Endodermal cell (in vitro differentiated cells): ENCODE measurements around the gene NEB. TPM values are rescaled to one million over a fixed set of nuclear protein-coding genes. Genes with fewer than 3 reads are reported as not detected.

Experiments
- DNase-seq: peaks from one replicate; pipeline ENCODE4 v3.0.0-alpha.2; 2017
- H3K27ac ChIP-seq: 2 replicates; pipeline ENCODE4 v1.5.1; 2013; ENCODE audit warnings: mild to moderate bottlenecking, low read depth, low read length, moderate library complexity
- H3K27me3 ChIP-seq: 2 replicates; pipeline ENCODE4 v1.6.1; 2013; ENCODE audit warnings: mild to moderate bottlenecking, low read length, moderate library complexity; ENCODE audit not compliant: insufficient read depth, control insufficient read depth, poor library complexity, severe bottlenecking
- H3K36me3 ChIP-seq: 2 replicates; pipeline ENCODE4 v1.7.0; 2013; ENCODE audit warnings: mild to moderate bottlenecking, low read length, moderate library complexity; ENCODE audit not compliant: control insufficient read depth, insufficient read depth
- H3K4me1 ChIP-seq: one replicate; pipeline ENCODE4 v1.7.0; 2013; ENCODE audit warnings: low read length; ENCODE audit not compliant: control insufficient read depth, insufficient read depth
- H3K4me3 ChIP-seq: 2 replicates; pipeline ENCODE4 v1.5.1; 2013; ENCODE audit warnings: mild to moderate bottlenecking, low read length, moderate library complexity
- H3K9ac ChIP-seq: 2 replicates; pipeline ENCODE4 v1.6.1; 2013; ENCODE audit warnings: mild to moderate bottlenecking, low read length, moderate library complexity; ENCODE audit not compliant: poor library complexity, severe bottlenecking; ENCODE audit errors: extremely low read depth
- H3K9me3 ChIP-seq: 2 replicates; pipeline ENCODE4 v1.6.1; 2013; ENCODE audit warnings: mild to moderate bottlenecking, low read length, moderate library complexity; ENCODE audit not compliant: control insufficient read depth
- H3K27ac Mint-ChIP-seq: 2 replicates; pipeline ENCODE4 v1.8.0; 2020; ENCODE audit warnings: mixed read lengths
- H3K27me3 Mint-ChIP-seq: 2 replicates; pipeline ENCODE4 v1.8.0; 2021; ENCODE audit warnings: mild to moderate bottlenecking, mixed read lengths; ENCODE audit not compliant: insufficient read depth
- H3K36me3 Mint-ChIP-seq: 2 replicates; pipeline ENCODE4 v1.8.0; 2020; ENCODE audit warnings: low read depth, mixed read lengths
- H3K4me1 Mint-ChIP-seq: 2 replicates; pipeline ENCODE4 v1.8.0; 2020; ENCODE audit warnings: mixed read lengths
- H3K4me3 Mint-ChIP-seq: 2 replicates; pipeline ENCODE4 v1.8.0; 2020; ENCODE audit warnings: mild to moderate bottlenecking, moderate library complexity, mixed read lengths
- H3K9me3 Mint-ChIP-seq: 2 replicates; pipeline ENCODE4 v1.8.0; 2020; ENCODE audit warnings: mild to moderate bottlenecking, mixed read lengths
- CTCF ChIP-seq: fragments of 200-600 bp; sonication (generic); conservative IDR thresholded peaks from 2 replicates; pipeline ENCODE4 v1.5.0; 2021; ENCODE audit warnings: antibody characterized with exemption, mild to moderate bottlenecking
- WGBS, 2 experiments: methylation state at CpG; one replicate each; pipeline versions ENCODE4 v1.1.5 to v1.1.7; 2013; ENCODE audit warnings: missing lambda C conversion rate in 2 of 2, mixed read lengths in 1 of 2; ENCODE audit not compliant: insufficient coverage in 1 of 2, insufficient read length in 1 of 2; 5-methylcytosine and 5-hydroxymethylcytosine counted together
- total RNA-seq, 2 donors: library from RNA; stranded (reverse); fragmentation: NEBNext Ultra II Directional in 1 of 2; extraction: Animal tissue kit (Norgen Biotek cat#: 25700) in 1 of 2; gene quantifications; 2 replicates in 1 of 2; 3 replicates in 1 of 2; pipeline ENCODE4 v1.2.1, GENCODE V29; 2021

The NEB gene
- total RNA-seq, 2 donors from 2014 or later: 4.4 to 5.4 TPM

- H3K9me3 ChIP-seq: no peaks in the 10 kb centered on the region
- H3K27me3 ChIP-seq: no peaks in the 10 kb centered on the region
- no peak for DNase-seq
- no peak overlapping the region for H3K9ac ChIP-seq
- no peaks in the 10 kb centered on the region for H3K36me3 ChIP-seq
- Mint-ChIP-seq H3K4me3 (no peak overlapping the region), H3K36me3 (peaks cover 3% of the 10 kb centered on the region), H3K9me3 (no peaks in the 10 kb centered on the region), H3K4me1 (no peaks in the 10 kb centered on the region), H3K27me3 (no peaks in the 10 kb centered on the region), H3K27ac (no peak overlapping the region)
- no peak for TF ChIP-seq CTCF
- H3K4me1 ChIP-seq: no peaks in the 10 kb centered on the region
- H3K27ac ChIP-seq: no peak overlapping the region
- WGBS, 2 experiments: 76 to 86% methylated on average over 2 of the region's 2 CpGs
- no peak overlapping the region for H3K4me3 ChIP-seq
These were observed 72.7 kb downstream of the NEB start for GRCh38 chr2:151661625-151662024.

DNA sequence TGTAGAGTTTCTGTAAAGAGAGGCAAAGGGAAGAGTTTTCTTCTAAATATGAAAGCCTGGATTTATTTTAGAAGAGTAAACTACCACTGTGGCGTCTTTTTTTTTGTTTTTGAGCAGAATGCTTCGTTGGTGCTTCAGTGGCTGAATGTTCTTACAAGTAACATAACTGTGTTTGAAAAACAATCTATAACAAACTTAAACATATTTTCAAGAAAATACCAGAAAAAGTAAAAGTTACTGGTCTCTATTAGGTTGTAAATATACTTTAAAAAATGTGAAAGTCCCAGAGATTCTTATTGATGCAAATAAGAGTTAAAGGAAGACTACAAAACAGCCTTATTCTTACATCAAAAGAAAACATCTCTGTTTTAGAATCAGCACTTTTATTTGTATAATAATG, 76.2 kb downstream of the NEB start:
- Histone ChIP-seq H3K4me1 (no peaks in the 10 kb centered on the region), H3K9ac (no peak overlapping the region), H3K27me3 (no peaks in the 10 kb centered on the region), H3K4me3 (no peak overlapping the region), H3K9me3 (no peaks in the 10 kb centered on the region), H3K27ac (no peak overlapping the region), H3K36me3 (no peaks in the 10 kb centered on the region)
- Mint-ChIP-seq H3K4me3 (no peak overlapping the region), H3K27ac (no peak overlapping the region), H3K9me3 (no peaks in the 10 kb centered on the region), H3K4me1 (no peaks in the 10 kb centered on the region), H3K27me3 (no peaks in the 10 kb centered on the region), H3K36me3 (peaks cover 3% of the 10 kb centered on the region)
- TF ChIP-seq CTCF: no peak
- DNase-seq: no peak
- WGBS, 2 experiments: 97% methylated on average over 2 of the region's 2 CpGs; no CpG with 5 or more reads in 1 of the 2 experiments

DNA sequence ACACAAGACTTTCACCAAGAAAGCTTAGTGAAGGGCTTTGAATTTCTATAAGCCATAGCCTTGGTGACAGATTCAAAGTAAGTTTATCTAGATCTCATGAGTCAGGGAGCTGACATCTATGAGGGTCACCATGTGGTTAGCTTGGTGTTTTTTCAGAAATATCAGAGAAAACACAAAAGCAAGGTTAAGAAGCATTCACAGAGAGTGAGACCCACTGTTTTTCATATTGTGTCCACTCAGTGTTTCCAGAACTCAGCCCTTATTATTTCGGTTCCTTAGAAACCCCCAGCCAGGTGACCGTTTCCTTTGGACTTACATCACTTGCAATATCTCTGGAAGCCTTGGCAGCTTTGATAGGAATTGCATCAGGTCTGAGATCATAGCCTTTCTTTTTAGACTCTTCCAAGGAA, 76.6 kb downstream of the NEB start:
- H3K4me3 Mint-ChIP-seq: no peak overlapping the region
- no peak overlapping the region for H3K27ac ChIP-seq
- no peak overlapping the region for H3K27ac Mint-ChIP-seq
- H3K4me1 ChIP-seq: no peaks in the 10 kb centered on the region
- no peaks in the 10 kb centered on the region for H3K4me1 Mint-ChIP-seq
- no peaks in the 10 kb centered on the region for H3K27me3 ChIP-seq
- H3K9me3 Mint-ChIP-seq: no peaks in the 10 kb centered on the region
- peaks cover 3% of the 10 kb centered on the region for H3K36me3 Mint-ChIP-seq
- WGBS, 2 experiments: 95 to 100% methylated on average over 2 of the region's 2 CpGs
- no peak for DNase-seq
- H3K9me3 ChIP-seq: no peaks in the 10 kb centered on the region
- H3K36me3 ChIP-seq: no peaks in the 10 kb centered on the region
- no peak overlapping the region for H3K9ac ChIP-seq
- H3K4me3 ChIP-seq: no peak overlapping the region
- H3K27me3 Mint-ChIP-seq: no peaks in the 10 kb centered on the region
- TF ChIP-seq CTCF: no peak
